Keratinocyte (primary cell): ENCODE results near the gene NR1H2. TPM values are rescaled to one million over a fixed set of nuclear protein-coding genes. Genes with fewer than 3 reads are reported as not detected.

Source experiments
- DNase-seq: peaks from one replicate; pipeline ENCODE4 v3.0.0-alpha.2; 2011; ENCODE audit warnings: low read depth, missing footprints, low spot score
- FAIRE-seq: peaks from 2 replicates; lab custom pipeline; 2011; peaks lifted over from hg19 to GRCh38; lab: Jason Lieb, UNC
- H2AFZ ChIP-seq: 2 replicates; pipeline ENCODE4 v1.6.0; 2012; ENCODE audit warnings: low read length, control low read depth, inconsistent platforms; ENCODE audit not compliant: control insufficient read depth
- H3K27ac ChIP-seq: 2 replicates; pipeline ENCODE4 v1.5.1; 2011; ENCODE audit warnings: low read length; ENCODE audit not compliant: control insufficient read depth, insufficient read depth
- H3K27me3 ChIP-seq: 3 replicates; pipeline ENCODE4 v1.6.0; 2011; ENCODE audit warnings: low read length; ENCODE audit not compliant: control insufficient read depth, insufficient read depth; ENCODE audit errors: extremely low read depth
- H3K36me3 ChIP-seq, 2 experiments: 2 replicates in 1 of 2; 3 replicates in 1 of 2; pipeline ENCODE4 v1.5.1; 2011; ENCODE audit warnings: low read length in 2 of 2, mild to moderate bottlenecking in 1 of 2; ENCODE audit not compliant: control insufficient read depth in 2 of 2, insufficient read depth in 2 of 2; ENCODE audit errors: extremely low read depth in 1 of 2
- H3K4me1 ChIP-seq: 3 replicates; pipeline ENCODE4 v1.5.1; 2011; ENCODE audit warnings: low read length; ENCODE audit not compliant: control insufficient read depth, insufficient read depth; ENCODE audit errors: extremely low read depth
- H3K4me2 ChIP-seq: 3 replicates; pipeline ENCODE4 v1.6.0; 2011; ENCODE audit warnings: low read depth, low read length; ENCODE audit not compliant: control insufficient read depth, insufficient read depth; ENCODE audit errors: extremely low read depth
- H3K4me3 ChIP-seq, 3 experiments: fragments of 200-600 bp in 1 of 3; sonication (generic) in 1 of 3; 2 replicates in 2 of 3; 3 replicates in 1 of 3; pipeline ENCODE4 v1.5.1; 2011 to 2016; ENCODE audit warnings: low read length in 3 of 3, mild to moderate bottlenecking in 3 of 3, control low read depth in 2 of 3, inconsistent platforms in 1 of 3, low read depth in 1 of 3, mixed read lengths in 1 of 3, mixed run types in 1 of 3, moderate library complexity in 1 of 3; ENCODE audit not compliant: control insufficient read depth in 2 of 3, insufficient read depth in 2 of 3; ENCODE audit errors: extremely low read depth in 1 of 3
- H3K79me2 ChIP-seq: 2 replicates; pipeline ENCODE4 v1.6.0; 2012; ENCODE audit warnings: low read length; ENCODE audit not compliant: control insufficient read depth, insufficient read depth
- H3K9ac ChIP-seq: 3 replicates; pipeline ENCODE4 v1.6.0; 2011; ENCODE audit warnings: low read length; ENCODE audit not compliant: control insufficient read depth, insufficient read depth; ENCODE audit errors: extremely low read depth
- H3K9me1 ChIP-seq: 3 replicates; pipeline ENCODE4 v1.6.0; 2011; ENCODE audit warnings: low read length; ENCODE audit not compliant: control insufficient read depth, insufficient read depth; ENCODE audit errors: extremely low read depth
- H3K9me3 ChIP-seq: 2 replicates; pipeline ENCODE4 v1.5.1; 2012; ENCODE audit warnings: low read depth, low read length; ENCODE audit not compliant: control insufficient read depth
- H4K20me1 ChIP-seq: 3 replicates; pipeline ENCODE4 v1.6.0; 2011; ENCODE audit warnings: low read length; ENCODE audit not compliant: control insufficient read depth, insufficient read depth; ENCODE audit errors: extremely low read depth
- CTCF ChIP-seq, 3 experiments: IDR thresholded peaks in 1 of 3; conservative IDR thresholded peaks in 1 of 3; optimal IDR thresholded peaks in 1 of 3; 2 replicates in 2 of 3; 3 replicates in 1 of 3; pipeline versions ENCODE3 to v1.5.1; 2011; ENCODE audit warnings: low read length in 3 of 3, mild to moderate bottlenecking in 3 of 3, moderate library complexity in 2 of 3, control low read depth in 1 of 3, inconsistent platforms in 1 of 3; ENCODE audit not compliant: insufficient read depth in 2 of 3; ENCODE audit errors: extremely low read depth in 1 of 3
- EZH2 ChIP-seq: IDR thresholded peaks from one replicate; pipeline ENCODE4 v1.6.1; 2012; ENCODE audit warnings: inconsistent platforms, mild to moderate bottlenecking, low read length, moderate library complexity
- dilution Hi-C: fragments of 300-500 bp; cut with MboI; formaldehyde crosslinking; loops from one replicate; pipeline ENCODE4 v1.7.0; 2020; ENCODE audit warnings: low sequenced_read_pairs; ENCODE audit not compliant: extremely low pct_ligation_motif_present
- polyA plus RNA-seq, 5 experiments: library from polyadenylated mRNA; depleted of rRNA in 3 of 5; stranded (reverse) in 3 of 5; stranded (forward) in 1 of 5; unstranded in 1 of 5; fragments of >200 nt; gene quantifications; 1 replicate in 1 of 5; 2 replicates in 3 of 5; 3 replicates in 1 of 5; pipeline versions ENCODE4 v1.2.1 to v1.2.3, GENCODE V29; 2011 to 2012; ENCODE audit warnings: missing spikeins in 2 of 5, low read depth in 1 of 5, low replicate concordance in 1 of 5

NR1H2 gene
- polyA plus RNA-seq, 1 donor (not counting 4 experiments of a cell fraction or from before 2014, with no cell fraction given), result 19.5 TPM

DNA sequence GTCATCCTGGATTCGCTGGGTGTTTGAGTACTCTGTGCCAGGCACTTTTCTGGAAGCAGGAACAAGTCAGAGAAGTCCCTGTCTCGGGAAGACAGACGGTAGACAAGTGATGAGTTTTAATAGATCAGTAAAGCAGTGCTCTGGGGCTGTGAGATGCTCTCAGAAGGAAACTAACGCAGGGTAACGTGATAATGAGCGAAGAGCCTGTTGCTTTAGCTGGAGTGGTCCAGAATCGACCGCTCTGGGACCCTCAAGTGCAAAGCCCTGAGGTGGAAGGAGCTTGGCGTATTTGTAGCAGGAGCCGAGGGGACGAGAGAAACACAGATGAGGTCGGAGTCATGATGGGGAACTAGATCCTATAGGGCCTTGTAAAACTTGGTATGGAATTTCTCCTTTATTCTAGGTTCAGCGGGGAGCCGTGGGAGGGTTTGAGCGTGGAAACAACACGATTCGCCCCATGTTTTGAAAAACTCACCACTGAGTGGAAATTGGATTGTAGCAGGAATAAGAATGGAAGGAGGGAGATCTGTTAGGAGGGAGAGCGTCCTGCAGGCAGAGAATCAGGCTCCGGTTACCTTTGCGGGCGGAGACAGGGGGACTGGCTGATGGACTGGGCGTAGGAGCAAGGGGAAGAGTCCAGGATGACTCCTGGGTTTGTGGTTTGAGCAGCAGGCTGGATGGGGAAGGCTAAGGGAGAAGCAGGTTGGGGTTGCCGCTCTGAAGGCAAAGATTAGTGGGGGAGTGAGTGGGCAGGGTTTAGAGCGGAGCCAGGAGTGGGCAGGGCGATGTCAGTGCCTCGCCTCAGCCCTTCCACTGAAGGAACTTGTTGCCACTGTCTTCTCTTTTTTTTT is 8.7 kb downstream of the NR1H2 start:
- dilution Hi-C loops, result no loop called here

GRCh38 chr19:50387176-50387867 is 11.1 kb downstream of the NR1H2 start:
- Histone ChIP-seq H3K4me3 (no peak overlapping the region), H3K9ac (no peak overlapping the region), H3K27me3 (no peaks in the 10 kb centered on the region), H3K4me2 (no peak overlapping the region), H3K4me1 (peaks cover 18% of the 10 kb centered on the region), H4K20me1 (no peaks in the 10 kb centered on the region), H3K27ac (no peak overlapping the region), H3K36me3 (peaks cover 5 to 15% of the 10 kb centered on the region in 2 experiments), H3K9me1 (peaks cover 2% of the 10 kb centered on the region), H2AFZ (no peak overlapping the region), H3K9me3 (no peaks in the 10 kb centered on the region), H3K79me2 (peaks cover 40% of the 10 kb centered on the region)
- dilution Hi-C loops, result no loop called here
- TF ChIP-seq EZH2 (no peak), CTCF (optimal IDR thresholded peaks at IDR 0.05 in 1 of 3, IDR thresholded peaks at IDR 0.05 in 1 of 3, conservative IDR thresholded peaks at IDR 0.05 in 1 of 3; ENCODE audit: extremely low read depth in 1 of 3, insufficient read depth in 2 of 3, low read length in 3 of 3) (no peak)
- DNase-seq (no peak), FAIRE-seq (no peak)

More for the DNA sequence above, 8.7 kb downstream of the NR1H2 start:
- peaks cover 2% of the 10 kb centered on the region for H3K9me1 ChIP-seq
- FAIRE-seq (no peak), DNase-seq (no peak)
- peak overlapping the region; percentile 60 for H3K27ac ChIP-seq
- peaks cover 11 to 14% of the 10 kb centered on the region in 2 experiments for H3K36me3 ChIP-seq
- TF ChIP-seq EZH2 (no peak), CTCF (optimal IDR thresholded peaks at IDR 0.05 in 1 of 3, IDR thresholded peaks at IDR 0.05 in 1 of 3, conservative IDR thresholded peaks at IDR 0.05 in 1 of 3; ENCODE audit: extremely low read depth in 1 of 3, insufficient read depth in 2 of 3, low read length in 3 of 3) (no peak)
- H3K27me3 ChIP-seq, result no peaks in the 10 kb centered on the region
- H3K4me3 ChIP-seq, result peak overlapping the region; percentile 67 to 75 (median 70)
- H3K4me2 ChIP-seq, result peak overlapping the region; percentile 89
- H2AFZ ChIP-seq, result peak overlapping the region; percentile 37
- H3K9me3 ChIP-seq, result no peaks in the 10 kb centered on the region
- peaks cover 37% of the 10 kb centered on the region for H3K79me2 ChIP-seq
- H4K20me1 ChIP-seq, result no peaks in the 10 kb centered on the region
- H3K4me1 ChIP-seq, result peaks cover 18% of the 10 kb centered on the region
- peak overlapping the region; percentile 72 for H3K9ac ChIP-seq
